ACC112 (cell line): ENCODE measurements around the gene SPAG7.

Experiments used
- H2AFZ ChIP-seq: fragments of 200-600 bp; sonication (generic); one replicate; pipeline ENCODE4 v1.6.0; 2017; ENCODE audit warnings: antibody characterized with exemption, low read length; ENCODE audit not compliant: unreplicated experiment
- H3K27ac ChIP-seq: fragments of 200-600 bp; sonication (generic); 2 replicates; pipeline ENCODE4 v1.5.1; 2014; ENCODE audit warnings: low read depth, mild to moderate bottlenecking, antibody characterized with exemption, low read length, moderate library complexity
- H3K27me3 ChIP-seq: fragments of 200-600 bp; sonication (generic); 2 replicates; pipeline ENCODE4 v1.6.1; 2014; ENCODE audit warnings: mild to moderate bottlenecking, antibody characterized with exemption, low read length, moderate library complexity, mixed read lengths; ENCODE audit not compliant: insufficient read depth
- H3K36me3 ChIP-seq: fragments of 200-600 bp; sonication (generic); 2 replicates; pipeline ENCODE4 v1.6.1; 2016; ENCODE audit warnings: mild to moderate bottlenecking, antibody characterized with exemption, low read length, moderate library complexity, mixed read lengths; ENCODE audit not compliant: insufficient read depth
- H3K4me1 ChIP-seq: fragments of 200-600 bp; sonication (generic); one replicate; pipeline ENCODE4 v1.6.1; 2016; ENCODE audit warnings: low read length, mixed read lengths; ENCODE audit not compliant: insufficient read depth, unreplicated experiment, control insufficient read depth
- H3K4me3 ChIP-seq: fragments of 200-600 bp; sonication (generic); 2 replicates; pipeline ENCODE4 v1.5.1; 2014; ENCODE audit warnings: mild to moderate bottlenecking, low read depth, low read length
- H3K79me2 ChIP-seq: fragments of 200-600 bp; sonication (generic); one replicate; pipeline ENCODE4 v1.6.0; 2016; ENCODE audit warnings: low read length; ENCODE audit not compliant: control insufficient read depth, unreplicated experiment, insufficient read depth

Gene SPAG7

DNA sequence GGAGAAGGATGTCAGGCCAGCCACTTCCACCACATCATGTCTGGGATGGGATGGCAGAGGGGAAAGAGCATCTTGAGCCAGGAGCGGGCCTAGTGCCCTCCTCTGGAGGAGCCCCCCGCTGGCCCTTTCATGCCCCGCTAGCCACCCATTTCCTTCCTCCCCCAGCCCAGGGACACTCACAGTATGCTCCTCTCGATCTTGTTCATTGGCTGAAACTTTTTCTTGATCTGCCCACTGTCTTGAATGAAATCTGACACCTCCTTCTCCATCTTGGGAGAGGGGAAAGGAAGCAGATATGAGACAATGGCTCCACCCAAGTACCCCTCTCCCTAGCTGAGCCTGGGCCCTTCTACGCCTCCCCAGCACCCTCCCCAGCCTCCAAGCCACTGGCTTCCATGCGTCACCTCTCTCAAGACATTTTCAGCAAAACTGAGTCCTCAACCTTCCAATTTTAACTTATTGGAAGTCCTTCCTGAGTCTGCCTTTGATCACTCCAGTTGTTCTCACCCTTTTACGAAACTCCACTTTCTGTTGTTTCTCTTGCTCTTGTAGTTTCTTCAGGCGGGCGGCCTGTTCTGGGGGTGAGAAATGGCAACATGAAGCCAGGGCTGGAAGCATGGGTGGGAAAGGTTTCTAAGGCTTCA is 7.2 kb downstream of the SPAG7 start:
- Histone ChIP-seq H3K79me2 (peaks cover 4% of the 10 kb centered on the region), H3K27me3 (no peaks in the 10 kb centered on the region), H2AFZ (no peak overlapping the region), H3K36me3 (peaks cover 7% of the 10 kb centered on the region; the same call in 1 of the 2 replicates), H3K4me3 (no peak overlapping the region), H3K4me1 (no peaks in the 10 kb centered on the region), H3K27ac (no peak overlapping the region)

DNA sequence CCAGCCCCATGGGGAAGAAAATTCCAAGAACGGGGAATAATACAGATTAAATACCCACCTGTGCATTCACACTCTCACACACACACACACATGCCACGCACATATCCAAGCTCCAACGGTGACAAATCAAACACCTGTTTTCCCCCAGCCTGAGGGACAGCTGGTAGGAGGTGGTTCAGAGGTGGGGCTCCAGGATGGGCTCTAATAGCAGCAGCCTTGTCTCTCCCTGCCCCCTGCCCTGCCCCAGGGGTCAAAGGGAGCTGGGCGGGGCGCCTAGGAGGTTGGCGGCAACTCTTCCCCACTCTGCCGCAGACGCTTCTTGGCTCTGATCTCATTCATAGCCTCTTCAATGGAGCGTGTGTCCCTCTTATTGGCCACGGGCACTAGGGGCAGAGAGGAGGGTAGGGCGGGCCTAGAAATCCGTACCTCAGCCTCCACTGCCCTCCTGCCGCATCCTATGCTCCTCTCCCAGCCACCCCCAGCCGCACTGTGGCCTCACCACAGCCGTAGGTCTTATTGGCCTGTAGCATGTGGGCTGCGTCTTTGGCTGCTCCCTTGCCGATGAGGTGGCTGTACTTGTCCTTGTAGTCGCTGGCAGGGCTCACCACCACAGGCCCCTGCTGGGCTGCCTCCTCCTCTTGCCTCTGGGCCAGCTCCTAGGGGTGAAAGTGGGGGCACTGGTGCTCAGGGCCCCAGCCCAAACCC is 8.2 kb downstream of the SPAG7 start:
- Histone ChIP-seq H3K79me2 (no peaks in the 10 kb centered on the region), H3K4me1 (no peaks in the 10 kb centered on the region), H3K27ac (no peak overlapping the region), H3K27me3 (no peaks in the 10 kb centered on the region), H2AFZ (no peak overlapping the region), H3K4me3 (no peak overlapping the region), H3K36me3 (0 out of 2 replicates have a peak, but pooled peaks cover 4% of the 10 kb centered on the region)

DNA sequence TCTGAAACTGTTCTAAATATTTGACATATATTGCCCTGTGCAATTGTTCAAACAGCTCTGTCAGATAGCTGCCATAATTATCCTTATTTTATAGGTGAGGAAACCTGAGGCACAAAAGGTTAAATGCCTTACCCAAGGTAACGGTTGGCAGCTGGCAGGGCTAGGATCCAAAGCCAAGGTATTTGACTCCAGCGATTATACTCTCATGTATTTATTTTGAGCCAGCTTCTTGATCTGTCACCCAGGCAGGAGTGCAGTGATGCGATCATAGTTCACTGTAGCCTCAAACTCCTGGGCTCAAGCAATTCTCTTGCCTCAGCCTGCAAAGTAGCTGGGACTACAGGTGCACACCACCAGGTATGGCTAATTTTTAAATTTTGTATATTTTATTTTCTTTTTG is 9.5 kb downstream of the SPAG7 start:
- Histone ChIP-seq H3K27ac (no peak overlapping the region), H3K4me1 (peaks cover 12% of the 10 kb centered on the region), H3K4me3 (no peak overlapping the region), H3K27me3 (no peaks in the 10 kb centered on the region), H3K79me2 (no peaks in the 10 kb centered on the region), H2AFZ (no peak overlapping the region), H3K36me3 (0 out of 2 replicates have a peak, but pooled peaks cover 4% of the 10 kb centered on the region)

DNA sequence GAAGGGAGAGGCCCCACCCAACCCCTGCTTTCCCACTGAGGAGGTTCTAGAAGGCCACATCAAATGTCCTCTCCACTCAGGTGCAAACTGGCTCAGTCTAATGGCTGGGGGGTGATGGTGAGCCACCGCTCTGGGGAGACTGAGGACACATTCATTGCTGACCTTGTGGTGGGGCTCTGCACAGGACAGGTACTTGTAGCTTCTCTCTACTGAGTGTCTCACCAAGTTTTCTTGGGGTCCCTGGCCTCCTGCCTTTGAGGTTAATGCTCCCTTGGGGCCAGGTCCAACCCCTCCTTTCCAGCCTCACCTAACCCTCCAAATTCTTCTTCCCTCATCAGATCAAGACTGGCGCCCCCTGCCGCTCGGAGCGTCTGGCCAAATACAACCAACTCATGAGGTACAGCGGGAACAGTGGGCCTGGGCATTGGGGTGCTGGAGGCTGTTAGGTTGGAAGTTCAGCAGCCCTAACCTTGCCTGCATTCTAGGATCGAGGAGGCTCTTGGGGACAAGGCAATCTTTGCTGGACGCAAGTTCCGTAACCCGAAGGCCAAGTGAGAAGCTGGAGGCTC is 11.0 kb downstream of the SPAG7 start:
- Histone ChIP-seq H3K79me2 (no peaks in the 10 kb centered on the region), H3K4me3 (no peak overlapping the region), H3K27ac (no peak overlapping the region), H3K4me1 (peaks cover 16% of the 10 kb centered on the region), H3K36me3 (0 out of 2 replicates have a peak, but pooled peaks cover 4% of the 10 kb centered on the region), H2AFZ (no peak overlapping the region), H3K27me3 (no peaks in the 10 kb centered on the region)

DNA sequence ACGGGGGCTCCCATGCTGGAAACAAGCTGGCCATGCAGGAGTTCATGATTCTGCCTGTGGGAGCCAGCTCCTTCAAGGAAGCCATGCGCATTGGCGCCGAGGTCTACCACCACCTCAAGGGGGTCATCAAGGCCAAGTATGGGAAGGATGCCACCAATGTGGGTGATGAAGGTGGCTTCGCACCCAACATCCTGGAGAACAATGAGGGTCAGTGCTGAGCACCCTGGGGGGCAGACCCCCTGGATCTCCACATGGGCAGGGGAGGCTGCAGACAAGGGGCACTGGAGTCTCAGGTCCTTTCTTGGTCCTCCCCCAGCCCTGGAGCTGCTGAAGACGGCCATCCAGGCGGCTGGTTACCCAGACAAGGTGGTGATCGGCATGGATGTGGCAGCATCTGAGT is 12.5 kb downstream of the SPAG7 start:
- no peak overlapping the region for H3K4me3 ChIP-seq
- no peaks in the 10 kb centered on the region for H3K79me2 ChIP-seq
- H3K27ac ChIP-seq = no peak overlapping the region
- H3K27me3 ChIP-seq = no peaks in the 10 kb centered on the region
- no peak overlapping the region for H2AFZ ChIP-seq
- 0 out of 2 replicates have a peak, but pooled peaks cover 4% of the 10 kb centered on the region for H3K36me3 ChIP-seq
- H3K4me1 ChIP-seq = peaks cover 24% of the 10 kb centered on the region

DNA sequence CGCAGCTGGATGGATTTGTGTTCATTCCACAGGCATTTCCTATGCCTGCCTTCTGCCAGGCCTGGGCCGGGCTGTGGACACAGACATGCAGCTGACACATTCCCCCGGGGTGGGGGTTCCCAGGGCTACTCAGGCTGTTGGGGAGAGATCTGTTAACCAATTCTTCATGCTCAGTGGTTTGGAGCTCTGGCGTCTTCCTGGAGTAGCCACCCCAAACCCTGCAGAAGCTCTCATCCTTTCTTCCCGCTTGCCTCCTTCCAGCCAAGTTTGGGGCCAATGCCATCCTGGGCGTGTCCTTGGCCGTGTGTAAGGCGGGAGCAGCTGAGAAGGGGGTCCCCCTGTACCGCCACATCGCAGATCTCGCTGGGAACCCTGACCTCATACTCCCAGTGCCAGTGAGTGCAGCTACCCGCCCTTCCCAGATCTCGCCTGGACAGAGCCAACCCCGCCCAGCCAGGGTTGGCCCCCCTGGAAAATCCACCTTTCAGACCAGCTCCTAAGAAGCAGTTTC is 14.1 kb downstream of the SPAG7 start:
- Histone ChIP-seq H3K27me3 (no peaks in the 10 kb centered on the region), H3K4me1 (peaks cover 24% of the 10 kb centered on the region), H3K36me3 (no peaks in the 10 kb centered on the region), H3K27ac (peak overlapping the region; percentile 31), H3K79me2 (no peaks in the 10 kb centered on the region), H2AFZ (no peak overlapping the region), H3K4me3 (no peak overlapping the region)

DNA sequence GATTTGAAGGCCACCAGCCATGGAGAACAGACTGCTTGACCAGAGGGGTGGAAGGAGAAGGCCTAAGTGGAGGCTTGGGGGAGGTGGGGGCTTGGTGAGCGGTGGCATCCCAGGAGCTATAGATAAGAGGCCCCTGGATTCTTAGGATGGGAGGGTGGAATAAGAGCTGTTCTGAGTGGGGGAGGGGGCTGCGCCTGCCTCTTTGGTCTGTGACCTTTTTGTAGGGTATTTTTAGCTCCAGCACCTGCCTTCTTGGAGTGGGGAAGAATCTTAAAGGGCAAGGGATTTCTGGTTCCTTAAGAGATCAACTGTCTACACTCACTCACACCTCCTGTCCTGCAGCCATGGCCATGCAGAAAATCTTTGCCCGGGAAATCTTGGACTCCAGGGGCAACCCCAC is 16.1 kb downstream of the SPAG7 start:
- H3K27me3 ChIP-seq = no peaks in the 10 kb centered on the region
- peaks cover 24% of the 10 kb centered on the region for H3K4me1 ChIP-seq
- no peak overlapping the region for H3K4me3 ChIP-seq
- H2AFZ ChIP-seq = no peak overlapping the region
- no peak overlapping the region for H3K27ac ChIP-seq
- peaks cover 12% of the 10 kb centered on the region; the same call in 1 of the 2 replicates for H3K36me3 ChIP-seq
- peaks cover 19% of the 10 kb centered on the region for H3K79me2 ChIP-seq

DNA sequence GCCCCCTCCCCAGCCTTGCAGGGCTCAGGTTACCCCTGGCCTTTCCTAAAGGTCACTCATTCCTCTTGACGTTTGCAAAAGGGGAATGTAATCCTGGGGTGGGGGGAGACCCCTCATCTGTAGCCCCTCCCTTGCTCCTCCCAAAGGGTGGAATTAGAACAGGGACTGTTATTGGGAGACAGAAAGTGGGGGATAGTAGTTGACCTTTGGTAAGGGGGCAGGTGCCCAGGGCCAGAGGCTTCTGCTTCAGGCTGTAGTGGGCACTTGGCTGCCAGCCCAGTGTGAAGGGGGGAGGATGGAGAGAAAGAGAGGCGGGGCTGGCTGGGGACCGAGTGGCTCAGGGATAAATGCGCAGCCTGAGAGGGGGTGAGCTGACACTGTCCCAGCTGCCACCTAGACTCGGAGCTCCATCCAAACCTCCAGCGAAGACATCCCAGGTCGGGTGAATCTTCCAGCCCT is 16.8 kb downstream of the SPAG7 start, which contains the start of gene ENO3:
ENO3 (plus strand) TSS at position 374 of the 459 bp plus-strand sequence. CDS start 711 bp downstream, outside the sequence.
- H3K36me3 ChIP-seq = peaks cover 16% of the 10 kb centered on the region; the same call in 1 of the 2 replicates
- peak within 1 kb of the TSS; percentile 94 for H3K27ac ChIP-seq
- H3K4me3 ChIP-seq = peak within 1 kb of the TSS; percentile 90
- peaks cover 30% of the 10 kb centered on the region for H3K4me1 ChIP-seq
- H3K79me2 ChIP-seq = peaks cover 26% of the 10 kb centered on the region
- H3K27me3 ChIP-seq = no peaks in the 10 kb centered on the region
- peak within 1 kb of the TSS; percentile 42 for H2AFZ ChIP-seq

DNA sequence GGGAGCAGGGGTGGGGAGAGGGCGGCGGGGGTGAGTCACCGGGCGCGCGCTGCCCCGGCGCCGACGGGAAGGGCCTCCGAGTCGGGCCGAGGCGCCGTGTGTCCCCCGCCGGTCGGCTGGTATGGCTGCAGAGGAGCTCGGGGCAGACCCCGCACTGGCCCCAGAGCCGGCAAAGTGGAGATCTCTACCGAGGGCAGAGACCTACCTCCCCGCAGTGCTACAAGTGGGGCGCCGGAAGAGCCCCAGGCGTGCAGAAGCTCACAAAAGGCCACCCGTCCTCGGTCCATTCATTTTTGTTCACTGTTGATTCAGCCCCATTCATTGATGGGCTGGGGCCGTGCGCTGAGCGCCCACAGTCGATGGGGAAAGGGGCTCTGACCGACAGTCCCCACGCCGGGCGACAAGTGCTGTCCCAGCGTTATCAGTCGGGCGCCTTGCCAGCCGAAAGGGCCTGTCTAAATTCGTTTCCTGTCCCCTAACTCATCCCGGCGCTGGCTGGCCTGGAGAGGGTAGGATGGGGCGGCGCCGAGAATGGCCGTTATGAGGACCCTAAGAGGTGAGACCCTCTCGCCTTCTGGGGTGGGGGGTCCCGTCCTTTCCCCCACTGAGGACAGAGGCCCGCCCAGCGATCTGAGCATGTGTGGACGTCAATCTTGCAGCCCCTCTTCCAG is 17.4 kb downstream of the SPAG7 start:
- H3K4me3 ChIP-seq = peak overlapping the region; percentile 90
- peak overlapping the region; percentile 42 for H2AFZ ChIP-seq
- H3K79me2 ChIP-seq = peaks cover 31% of the 10 kb centered on the region
- H3K36me3 ChIP-seq = peaks cover 16% of the 10 kb centered on the region; the same call in 1 of the 2 replicates
- peaks cover 35% of the 10 kb centered on the region for H3K4me1 ChIP-seq
- H3K27ac ChIP-seq = peak overlapping the region; percentile 94
- no peaks in the 10 kb centered on the region for H3K27me3 ChIP-seq
